Peyer's patch (tissue), 4 donors: ENCODE results near the gene MAGEB17. TPM values are rescaled to one million over a fixed set of nuclear protein-coding genes. Genes with fewer than 3 reads are reported as not detected.
"Not testable (repeated sequence)": the region's sequence is repeated elsewhere in the genome, so short reads cannot be mapped to it uniquely, and the experiment has no call there.

Source experiments
- DNase-seq, 3 donors: peaks; one replicate each; pipeline ENCODE4 v3.0.0-alpha.2; 2017 to 2019
- H3K27ac ChIP-seq, 4 donors: fragments of 200-600 bp; sonication (generic); one replicate each; pipeline ENCODE4 v1.5.1; 2016 to 2019
- H3K27me3 ChIP-seq, 2 donors: fragments of 200-600 bp; sonication (generic); one replicate each; pipeline ENCODE4 v1.5.1; 2019
- H3K36me3 ChIP-seq, 3 donors: fragments of 200-600 bp; sonication (generic); one replicate each; pipeline ENCODE4 v1.5.1; 2016 to 2019
- H3K4me1 ChIP-seq, 4 donors: fragments of 200-600 bp; sonication (generic); one replicate each; pipeline ENCODE4 v1.5.1; 2016 to 2019
- H3K4me3 ChIP-seq, 4 donors: fragments of 200-600 bp; sonication (generic); 1 replicate in 3 of 4; 2 replicates in 1 of 4; pipeline ENCODE4 v1.5.1; 2016 to 2019; ENCODE audit warnings: mild to moderate bottlenecking in 1 of 4
- H3K9me3 ChIP-seq, 4 donors: fragments of 200-600 bp; sonication (generic); one replicate each; pipeline ENCODE4 v1.5.1; 2016 to 2019; ENCODE audit warnings: mild to moderate bottlenecking in 1 of 4
- CTCF ChIP-seq, 6 experiments: fragments of 450-650 bp in 4 of 6; fragments of 200-600 bp in 2 of 6; sonication (generic) in 1 of 6; IDR thresholded peaks; one replicate each; pipeline ENCODE4 v1.5.1; 2017 to 2019; ENCODE audit warnings: antibody characterized with exemption in 6 of 6, mild to moderate bottlenecking in 3 of 6, moderate library complexity in 1 of 6
- POLR2A ChIP-seq, 2 donors: fragments of 450-650 bp; IDR thresholded peaks; one replicate each; pipeline ENCODE4 v1.5.1; 2017; ENCODE audit warnings: antibody characterized with exemption in 2 of 2, mild to moderate bottlenecking in 2 of 2, moderate library complexity in 2 of 2
- total RNA-seq, 4 donors: library from RNA; depleted of rRNA; stranded (reverse); fragments of >200 nt; gene quantifications; one replicate each; pipeline ENCODE4 v1.1.0, GENCODE V29; 2016

MAGEB17 gene
- total RNA-seq, 4 donors from 2014 or later, result not detected

- TF ChIP-seq CTCF (IDR thresholded peaks at IDR 0.05), result no peak
- TF ChIP-seq POLR2A (IDR thresholded peaks at IDR 0.05), result no peak
- no peaks in the 10 kb centered on the region for H3K4me1 ChIP-seq
- H3K4me3 ChIP-seq, result no peak overlapping the region
- no peaks in the 10 kb centered on the region for H3K9me3 ChIP-seq
- H3K36me3 ChIP-seq, result no peaks in the 10 kb centered on the region
- no peak for DNase-seq
- no peak overlapping the region for H3K27ac ChIP-seq
- H3K27me3 ChIP-seq, result no peaks in the 10 kb centered on the region
These were observed 22.9 kb upstream of the MAGEB17 start for GRCh38 chrX:16144420-16144819.

- DNase-seq, result not testable (repeated sequence)
These were observed 22.2 kb upstream of the MAGEB17 start for GRCh38 chrX:16145093-16145492.

DNA sequence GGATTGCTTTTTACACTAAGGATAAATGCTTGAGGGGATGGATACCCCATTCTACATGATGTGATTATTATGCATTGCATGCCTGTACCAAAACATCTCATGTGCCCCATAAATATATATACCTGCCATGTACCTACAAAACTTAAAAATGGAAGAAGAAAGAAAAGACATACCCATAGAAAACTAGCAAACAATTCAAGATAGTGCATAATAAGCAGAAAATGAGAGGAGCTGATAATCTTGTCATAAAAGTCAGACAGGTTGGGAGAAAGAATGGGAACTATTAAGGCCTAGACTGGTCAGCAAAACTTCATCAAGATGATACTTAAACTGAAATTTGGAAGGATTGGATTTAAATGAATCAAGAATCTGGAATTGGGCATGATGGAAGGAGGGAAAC is 21.6 kb upstream of the MAGEB17 start:
- H3K4me1 ChIP-seq, result no peaks in the 10 kb centered on the region
- no peaks in the 10 kb centered on the region for H3K27me3 ChIP-seq
- H3K36me3 ChIP-seq, result no peaks in the 10 kb centered on the region
- H3K27ac ChIP-seq, result no peak overlapping the region
- no peak for TF ChIP-seq CTCF (IDR thresholded peaks at IDR 0.05)
- H3K4me3 ChIP-seq, result no peak overlapping the region
- no peak for DNase-seq
- H3K9me3 ChIP-seq, result no peaks in the 10 kb centered on the region

More at GRCh38 chrX:16145093-16145492, 22.2 kb upstream of the MAGEB17 start:
- H3K4me3 ChIP-seq, H3K27ac ChIP-seq, H3K36me3 ChIP-seq, H3K9me3 ChIP-seq, H3K4me1 ChIP-seq, H3K27me3 ChIP-seq: not testable (repeated sequence)

- Histone ChIP-seq H3K4me3 (no peak overlapping the region), H3K4me1 (no peaks in the 10 kb centered on the region), H3K27ac (no peak overlapping the region), H3K9me3 (no peaks in the 10 kb centered on the region), H3K27me3 (no peaks in the 10 kb centered on the region), H3K36me3 (no peaks in the 10 kb centered on the region)
- no peak for DNase-seq
- TF ChIP-seq POLR2A (IDR thresholded peaks at IDR 0.05), result no peak
- TF ChIP-seq CTCF (IDR thresholded peaks at IDR 0.05), result no peak
These were observed 18.4 kb upstream of the MAGEB17 start for GRCh38 chrX:16148896-16149295.

GRCh38 chrX:16155581-16156096 is 11.6 kb upstream of the MAGEB17 start:
- Histone ChIP-seq H3K27ac (no peak overlapping the region), H3K27me3 (no peaks in the 10 kb centered on the region), H3K4me1 (no peaks in the 10 kb centered on the region), H3K9me3 (no peaks in the 10 kb centered on the region), H3K4me3 (no peak overlapping the region), H3K36me3 (no peaks in the 10 kb centered on the region)
- no peak for DNase-seq
- TF ChIP-seq POLR2A (IDR thresholded peaks at IDR 0.05), result no peak
- no peak for TF ChIP-seq CTCF (IDR thresholded peaks at IDR 0.05)

DNA sequence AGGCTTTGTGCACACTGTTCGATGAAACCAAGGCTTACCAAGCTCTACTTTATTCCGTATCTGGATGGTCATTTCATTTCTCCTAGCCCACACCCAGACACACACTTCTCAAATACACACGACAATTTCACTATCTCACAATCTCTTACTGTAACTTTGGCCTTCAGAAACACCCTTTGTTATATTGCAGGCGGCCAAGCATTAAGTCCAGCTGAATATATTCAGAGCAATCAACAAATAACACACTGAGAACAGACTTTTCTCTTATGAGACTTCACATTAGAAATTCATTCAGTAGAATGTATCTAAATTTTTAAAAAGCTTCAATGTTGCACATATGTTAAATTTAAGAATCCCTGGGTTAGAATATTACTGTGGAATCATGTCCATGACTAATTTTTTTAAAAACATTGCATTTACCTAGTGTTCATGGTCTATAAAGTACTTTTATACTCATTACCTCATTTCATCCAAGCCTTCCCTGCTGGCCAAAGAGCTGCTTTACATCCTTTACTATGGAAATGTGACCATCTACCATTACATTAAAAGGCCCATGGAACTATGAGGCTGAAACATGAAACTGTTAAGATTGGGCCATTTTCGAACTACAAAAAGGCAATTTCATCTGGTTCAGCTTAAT is 10.5 kb upstream of the MAGEB17 start:
- TF ChIP-seq CTCF (IDR thresholded peaks at IDR 0.05), result no peak
- no peak for TF ChIP-seq POLR2A (IDR thresholded peaks at IDR 0.05)

More for the DNA sequence above, 10.5 kb upstream of the MAGEB17 start:
- no peak for DNase-seq
- no peak overlapping the region for H3K4me3 ChIP-seq
- no peak overlapping the region for H3K27ac ChIP-seq
- no peaks in the 10 kb centered on the region for H3K9me3 ChIP-seq
- H3K4me1 ChIP-seq, result no peaks in the 10 kb centered on the region
- H3K36me3 ChIP-seq, result no peaks in the 10 kb centered on the region
- H3K27me3 ChIP-seq, result no peaks in the 10 kb centered on the region
